Esophagus squamous epithelium (tissue), 5 donors: ENCODE measurements around the gene INTS13. TPM values are rescaled to one million over a fixed set of nuclear protein-coding genes. Genes with fewer than 3 reads are reported as not detected.

Experiments used
- DNase-seq: peaks from one replicate; lab custom pipeline; 2025; lab: John Stamatoyannopoulos, UW
- H3K27ac ChIP-seq, 4 donors: fragments of 200-600 bp; sonication (generic); one replicate each; pipeline ENCODE4 v1.5.1; 2016 to 2019; ENCODE audit warnings: mild to moderate bottlenecking in 1 of 4
- H3K27me3 ChIP-seq, 4 donors: fragments of 200-600 bp; sonication (generic); 1 replicate in 3 of 4; 2 replicates in 1 of 4; pipeline versions ENCODE4 v1.5.1 to v1.6.0; 2017 to 2021; ENCODE audit warnings: antibody characterized with exemption in 1 of 4
- H3K36me3 ChIP-seq, 3 donors: fragments of 200-600 bp; sonication (generic); one replicate each; pipeline ENCODE4 v1.5.1; 2016 to 2019
- H3K4me1 ChIP-seq, 3 donors: fragments of 200-600 bp; sonication (generic); one replicate each; pipeline ENCODE4 v1.5.1; 2017 to 2019
- H3K4me3 ChIP-seq, 4 donors: fragments of 200-600 bp; sonication (generic); 1 replicate in 3 of 4; 2 replicates in 1 of 4; pipeline ENCODE4 v1.5.1; 2016 to 2019; ENCODE audit warnings: mild to moderate bottlenecking in 2 of 4, moderate library complexity in 1 of 4
- H3K9me3 ChIP-seq, 3 donors: fragments of 200-600 bp; sonication (generic); one replicate each; pipeline ENCODE4 v1.5.1; 2016 to 2019
- POLR2A ChIP-seq, 4 donors: fragments of 450-650 bp; IDR thresholded peaks; one replicate each; pipeline ENCODE4 v1.6.1; 2017; ENCODE audit warnings: antibody characterized with exemption in 4 of 4, mild to moderate bottlenecking in 4 of 4, moderate library complexity in 3 of 4
- WGBS, 2 donors: methylation state at CpG; one replicate each; pipeline ENCODE4 v1.1.5; 2018; 5-methylcytosine and 5-hydroxymethylcytosine counted together
- intact Hi-C: fragments of 100-400 bp; cut with DNase I; formaldehyde crosslinking; loops from one replicate; pipeline ENCODE4 v1.15.0; 2022
- total RNA-seq, 4 donors: library from RNA; depleted of rRNA; stranded (reverse); fragments of >200 nt; gene quantifications; one replicate each; pipeline ENCODE4 v1.1.0, GENCODE V29; 2016
- TF ChIP-seq, protein P1 (sequence below), 6 experiments: fragments of 450-650 bp in 4 of 6; fragments of 200-600 bp in 2 of 6; sonication (generic) in 2 of 6; IDR thresholded peaks; one replicate each; pipeline ENCODE4 v1.5.1; 2016 to 2019; ENCODE audit warnings: antibody characterized with exemption in 6 of 6, mild to moderate bottlenecking in 4 of 6, moderate library complexity in 4 of 6
- donor health status: DM: yes; HTN: yes; CAD: no.

INTS13 gene
- total RNA-seq, 4 donors from 2014 or later: 16.1 to 49.7 (median 28.6) TPM

DNA sequence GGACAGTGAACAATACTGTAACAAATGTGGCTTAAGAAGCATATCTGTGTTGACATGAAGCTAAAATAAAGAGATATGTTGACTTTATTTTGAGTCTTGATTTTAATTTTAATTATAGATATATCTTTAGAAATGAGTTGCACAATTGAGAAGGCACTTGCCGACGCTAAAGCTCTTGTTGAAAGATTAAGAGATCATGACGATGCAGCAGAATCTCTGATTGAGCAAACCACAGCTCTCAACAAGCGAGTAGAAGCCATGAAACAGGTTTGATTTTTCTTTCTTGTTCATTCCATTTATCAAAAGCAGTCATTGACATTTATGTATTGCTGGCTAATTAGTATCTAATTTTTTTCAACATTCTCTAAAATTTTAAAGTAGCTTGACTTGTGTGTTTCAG lies 16.2 kb upstream of the INTS13 start:
- intact Hi-C loops: no loop called here
- H3K36me3 ChIP-seq: peaks cover 0 to 50% (median 0%) of the 10 kb centered on the region in 3 donors
- H3K4me3 ChIP-seq: no peak overlapping the region
- TF ChIP-seq, protein P1, sequence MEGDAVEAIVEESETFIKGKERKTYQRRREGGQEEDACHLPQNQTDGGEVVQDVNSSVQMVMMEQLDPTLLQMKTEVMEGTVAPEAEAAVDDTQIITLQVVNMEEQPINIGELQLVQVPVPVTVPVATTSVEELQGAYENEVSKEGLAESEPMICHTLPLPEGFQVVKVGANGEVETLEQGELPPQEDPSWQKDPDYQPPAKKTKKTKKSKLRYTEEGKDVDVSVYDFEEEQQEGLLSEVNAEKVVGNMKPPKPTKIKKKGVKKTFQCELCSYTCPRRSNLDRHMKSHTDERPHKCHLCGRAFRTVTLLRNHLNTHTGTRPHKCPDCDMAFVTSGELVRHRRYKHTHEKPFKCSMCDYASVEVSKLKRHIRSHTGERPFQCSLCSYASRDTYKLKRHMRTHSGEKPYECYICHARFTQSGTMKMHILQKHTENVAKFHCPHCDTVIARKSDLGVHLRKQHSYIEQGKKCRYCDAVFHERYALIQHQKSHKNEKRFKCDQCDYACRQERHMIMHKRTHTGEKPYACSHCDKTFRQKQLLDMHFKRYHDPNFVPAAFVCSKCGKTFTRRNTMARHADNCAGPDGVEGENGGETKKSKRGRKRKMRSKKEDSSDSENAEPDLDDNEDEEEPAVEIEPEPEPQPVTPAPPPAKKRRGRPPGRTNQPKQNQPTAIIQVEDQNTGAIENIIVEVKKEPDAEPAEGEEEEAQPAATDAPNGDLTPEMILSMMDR (IDR thresholded peaks at IDR 0.05): no peak
- no peak for DNase-seq
- WGBS, 2 donors: 70 to 76% methylated on average over 4 of the region's 4 CpGs
- peaks cover 0 to 15% (median 0%) of the 10 kb centered on the region in 3 donors for H3K4me1 ChIP-seq
- H3K27ac ChIP-seq: no peak overlapping the region
- no peaks in the 10 kb centered on the region for H3K27me3 ChIP-seq
- peaks cover 0 to 4% (median 3%) of the 10 kb centered on the region in 3 donors for H3K9me3 ChIP-seq

DNA sequence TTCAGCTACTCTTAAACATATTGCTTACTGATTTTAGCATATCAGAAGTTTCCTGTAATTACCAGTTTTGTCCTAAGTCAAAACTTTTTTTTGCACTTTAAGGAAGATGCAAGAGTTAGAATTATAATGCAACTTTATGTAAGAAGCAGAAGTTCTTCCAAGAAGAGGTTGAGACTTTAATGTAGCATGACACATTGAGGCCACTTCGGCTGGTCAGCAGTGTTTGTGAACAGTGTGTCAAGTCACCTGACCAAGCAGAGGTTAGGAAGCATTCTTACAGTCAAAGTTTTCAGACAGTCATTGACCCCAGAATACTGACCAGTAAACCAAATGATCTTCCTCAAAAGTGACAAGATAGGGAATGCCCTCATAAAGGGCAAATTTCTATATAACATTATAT lies 15.7 kb upstream of the INTS13 start:
- Histone ChIP-seq H3K36me3 (peaks cover 0 to 51% (median 0%) of the 10 kb centered on the region in 3 donors), H3K9me3 (peaks cover 0 to 10% (median 4%) of the 10 kb centered on the region in 3 donors), H3K4me3 (no peak overlapping the region), H3K27ac (no peak overlapping the region), H3K4me1 (peaks cover 0 to 15% (median 0%) of the 10 kb centered on the region in 3 donors), H3K27me3 (no peaks in the 10 kb centered on the region)
- TF ChIP-seq, protein P1 (IDR thresholded peaks at IDR 0.05): no peak
- no peak for TF ChIP-seq POLR2A (IDR thresholded peaks at IDR 0.05)
- DNase-seq: no peak
- intact Hi-C loops: no loop called here
- 59 to 75% methylated on average over 1 of the region's 1 CpG for WGBS, 2 donors

DNA sequence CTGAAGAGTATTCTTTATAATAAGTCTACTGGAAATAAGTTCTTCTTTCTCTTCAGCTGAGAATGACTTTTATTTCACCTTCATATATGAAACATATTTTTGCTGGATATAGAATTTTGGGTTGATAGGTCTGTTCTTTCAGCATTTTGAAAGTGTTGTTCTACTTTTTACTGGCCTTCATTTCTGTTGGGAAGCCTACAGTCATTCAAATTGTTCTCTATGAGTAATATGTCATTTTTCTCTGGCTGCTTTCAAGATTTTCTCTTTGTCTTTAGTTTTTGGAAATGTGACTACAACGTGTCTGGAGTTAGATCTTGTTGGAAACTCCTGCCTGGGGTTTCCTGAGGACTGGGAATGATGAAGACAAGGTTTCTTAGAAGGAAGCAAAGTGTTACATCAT lies 10.5 kb upstream of the INTS13 start:
- intact Hi-C loops: no loop called here
- no peaks in the 10 kb centered on the region for H3K27me3 ChIP-seq
- peaks cover 0 to 16% (median 0%) of the 10 kb centered on the region in 3 donors for H3K36me3 ChIP-seq
- WGBS, 2 donors: 60 to 63% methylated on average over 1 of the region's 1 CpG
- no peak overlapping the region for H3K4me3 ChIP-seq
- H3K4me1 ChIP-seq: peaks cover 0 to 14% (median 0%) of the 10 kb centered on the region in 3 donors
- H3K27ac ChIP-seq: no peak overlapping the region
- DNase-seq: no peak
- TF ChIP-seq, protein P1 (IDR thresholded peaks at IDR 0.05): no peak
- no peak for TF ChIP-seq POLR2A (IDR thresholded peaks at IDR 0.05)
- peaks cover 0 to 12% (median 4%) of the 10 kb centered on the region in 3 donors for H3K9me3 ChIP-seq

DNA sequence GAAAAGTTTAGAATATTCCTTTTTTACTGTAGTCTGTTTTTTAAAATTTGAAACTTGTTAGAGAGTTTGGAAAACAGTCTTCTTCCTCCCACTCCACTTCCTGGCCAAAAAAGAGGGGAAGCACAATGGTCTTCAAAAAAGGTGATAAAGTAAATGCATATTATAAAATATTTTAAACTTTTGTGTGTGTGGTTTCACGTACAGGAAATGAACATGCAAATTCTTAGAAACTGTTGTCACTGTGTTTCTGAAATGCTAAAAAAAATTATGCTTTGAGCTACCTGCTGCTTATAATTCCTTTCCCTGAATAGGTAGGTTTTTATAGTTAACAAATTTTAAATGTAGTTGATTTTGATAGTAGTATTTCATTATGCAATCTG lies 3.4 kb upstream of the INTS13 start:
- no peak for TF ChIP-seq POLR2A (IDR thresholded peaks at IDR 0.05)
- TF ChIP-seq, protein P1 (IDR thresholded peaks at IDR 0.05): no peak
- intact Hi-C loops: no loop called here
- Histone ChIP-seq H3K36me3 (no peaks in the 10 kb centered on the region), H3K9me3 (no peaks in the 10 kb centered on the region), H3K27ac (peak overlapping the region in 1 of 4 donors; percentile 7), H3K4me1 (peaks cover 8 to 63% (median 9%) of the 10 kb centered on the region in 3 donors), H3K27me3 (no peaks in the 10 kb centered on the region), H3K4me3 (no peak overlapping the region)
- WGBS, 2 donors: 46 to 55% methylated on average over 1 of the region's 1 CpG
- DNase-seq: no peak

DNA sequence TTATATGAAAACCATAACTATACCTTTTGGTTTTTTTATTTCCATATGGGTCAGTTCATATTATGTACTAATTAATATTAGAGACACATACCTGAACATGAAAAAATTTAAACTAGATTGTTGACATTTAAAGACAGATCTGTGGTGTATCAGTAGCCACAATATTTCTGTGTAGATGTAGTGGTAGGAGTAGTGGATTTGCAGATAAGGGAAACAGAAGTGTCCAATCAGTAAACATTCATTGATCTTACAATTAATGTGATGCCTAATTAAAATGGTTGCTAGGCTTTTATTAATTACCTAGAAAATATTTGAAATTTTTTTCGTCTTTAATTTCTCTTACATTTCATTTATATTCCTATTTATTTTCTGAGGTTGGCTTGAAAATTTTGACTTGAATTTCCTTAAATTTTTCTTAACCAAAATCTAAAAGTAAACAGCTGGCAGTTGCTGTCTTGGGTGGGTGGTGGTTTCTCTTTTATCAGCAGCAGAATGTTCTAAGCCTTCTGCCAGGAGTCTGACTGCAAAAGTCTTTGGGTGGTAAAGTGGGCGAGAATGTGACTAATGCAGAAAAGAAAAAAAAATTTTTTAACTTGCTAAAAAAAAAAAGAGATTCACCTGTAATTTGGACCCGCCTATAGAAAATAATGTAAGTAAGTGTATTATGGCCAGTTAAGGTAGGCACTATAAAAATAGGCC lies 2.9 kb upstream of the INTS13 start:
- peak overlapping the region in 1 of 4 donors; percentile 7 for H3K27ac ChIP-seq
- WGBS, 2 donors: 54 to 65% methylated on average over 3 of the region's 3 CpGs
- TF ChIP-seq, protein P1 (IDR thresholded peaks at IDR 0.05): no peak
- TF ChIP-seq POLR2A (IDR thresholded peaks at IDR 0.05): no peak
- H3K4me1 ChIP-seq: peaks cover 9 to 68% (median 13%) of the 10 kb centered on the region in 3 donors
- no peak for DNase-seq
- H3K36me3 ChIP-seq: no peaks in the 10 kb centered on the region
- intact Hi-C loops: no loop called here
- no peaks in the 10 kb centered on the region for H3K27me3 ChIP-seq
- H3K9me3 ChIP-seq: no peaks in the 10 kb centered on the region
- H3K4me3 ChIP-seq: peak overlapping the region in 1 of 4 donors; percentile 94
